BLaER1 treated with 17β-estradiol and CSF1 and Interleukin-3, amounts not matched to agents 10 nM and 100 nM (cell line): Measurements from ENCODE around the gene FAM228B.

Experiments used
- H3K27ac ChIP-seq, 11 experiments: shearing (Covaris generic); formaldehyde crosslinking; 2 replicates each; pipeline ENCODE4 v1.8.1; 2022
- H3K27me3 ChIP-seq, 11 experiments: shearing (Covaris generic); formaldehyde crosslinking; 2 replicates each; pipeline ENCODE4 v1.8.1; 2022
- H3K36me3 ChIP-seq, 11 experiments: shearing (Covaris generic); formaldehyde crosslinking; 2 replicates each; pipeline ENCODE4 v1.8.1; 2022
- H3K4me1 ChIP-seq, 10 experiments: shearing (Covaris generic); formaldehyde crosslinking; 2 replicates each; pipeline ENCODE4 v1.8.1; 2022
- H3K4me2 ChIP-seq, 11 experiments: shearing (Covaris generic); formaldehyde crosslinking; 2 replicates each; pipeline ENCODE4 v1.8.1; 2022
- H3K4me3 ChIP-seq, 10 experiments: shearing (Covaris generic); formaldehyde crosslinking; 2 replicates each; pipeline ENCODE4 v1.8.1; 2022
- H3K9ac ChIP-seq, 11 experiments: shearing (Covaris generic); formaldehyde crosslinking; 2 replicates each; pipeline ENCODE4 v1.8.1; 2022
- H3K9me3 ChIP-seq, 11 experiments: shearing (Covaris generic); formaldehyde crosslinking; replicated peaks in 1 of 11; 2 replicates each; pipeline ENCODE4 v1.8.1; 2022
- H4K20me1 ChIP-seq, 11 experiments: shearing (Covaris generic); formaldehyde crosslinking; 2 replicates each; pipeline ENCODE4 v1.8.1; 2022
- Cebpa-rat ChIP-seq, 11 experiments: shearing (Covaris generic); IDR thresholded peaks; 2 replicates each; pipeline ENCODE4 v1.8.1; 2022

The FAM228B gene

GRCh38 chr2:24210106-24210455 lies 86.8 kb downstream of the FAM228B start:
- Histone ChIP-seq H3K9ac (no peak overlapping the region), H4K20me1 (peaks cover 0 to 4% (median 0%) of the 10 kb centered on the region in 11 experiments; a peak in 2 of 22 replicates), H3K27me3 (no peaks in the 10 kb centered on the region), H3K9me3 (no peaks in the 10 kb centered on the region), H3K36me3 (peaks cover 42 to 98% (median 73%) of the 10 kb centered on the region in 11 experiments), H3K4me3 (no peak overlapping the region), H3K4me1 (peaks cover 0 to 13% (median 10%) of the 10 kb centered on the region in 10 experiments; a peak in 12 of 20 replicates), H3K4me2 (no peak overlapping the region), H3K27ac (no peak overlapping the region)
- no peak for TF ChIP-seq Cebpa-rat (IDR thresholded peaks at IDR 0.05)

GRCh38 chr2:24210723-24211122 lies 87.5 kb downstream of the FAM228B start:
- no peak for TF ChIP-seq Cebpa-rat (IDR thresholded peaks at IDR 0.05)
- H3K27me3 ChIP-seq = no peaks in the 10 kb centered on the region
- H3K9me3 ChIP-seq = no peaks in the 10 kb centered on the region
- no peak overlapping the region for H3K4me3 ChIP-seq
- H3K4me1 ChIP-seq = peaks cover 0 to 13% (median 10%) of the 10 kb centered on the region in 10 experiments; a peak in 12 of 20 replicates
- H3K27ac ChIP-seq = no peak overlapping the region
- no peak overlapping the region for H3K4me2 ChIP-seq
- H3K36me3 ChIP-seq = peaks cover 42 to 98% (median 72%) of the 10 kb centered on the region in 11 experiments
- peaks cover 0 to 4% (median 0%) of the 10 kb centered on the region in 11 experiments; a peak in 2 of 22 replicates for H4K20me1 ChIP-seq
- H3K9ac ChIP-seq = no peak overlapping the region

- Histone ChIP-seq H3K27ac (no peak overlapping the region), H3K4me1 (peaks cover 0 to 13% (median 10%) of the 10 kb centered on the region in 10 experiments; a peak in 12 of 20 replicates), H3K27me3 (no peaks in the 10 kb centered on the region), H3K4me2 (no peak overlapping the region), H3K9ac (no peak overlapping the region), H3K4me3 (no peak overlapping the region), H4K20me1 (peaks cover 0 to 4% (median 0%) of the 10 kb centered on the region in 11 experiments; a peak in 2 of 22 replicates), H3K36me3 (peaks cover 49 to 98% (median 78%) of the 10 kb centered on the region in 11 experiments), H3K9me3 (no peaks in the 10 kb centered on the region)
- TF ChIP-seq Cebpa-rat (IDR thresholded peaks at IDR 0.05) = no peak
These were observed 88.1 kb downstream of the FAM228B start for GRCh38 chr2:24211408-24211807.

- H3K4me2 ChIP-seq = no peak overlapping the region
- no peaks in the 10 kb centered on the region for H3K4me1 ChIP-seq
- no peaks in the 10 kb centered on the region for H3K27me3 ChIP-seq
- H3K4me3 ChIP-seq = no peak overlapping the region
- H3K36me3 ChIP-seq = peaks cover 48 to 98% (median 73%) of the 10 kb centered on the region in 11 experiments
- TF ChIP-seq Cebpa-rat (IDR thresholded peaks at IDR 0.05) = no peak
- no peak overlapping the region for H3K9ac ChIP-seq
- no peaks in the 10 kb centered on the region for H3K9me3 ChIP-seq
- no peak overlapping the region for H3K27ac ChIP-seq
- H4K20me1 ChIP-seq = peaks cover 0 to 3% (median 0%) of the 10 kb centered on the region in 11 experiments; a peak in 1 of 22 replicates
These were observed 91.6 kb downstream of the FAM228B start for GRCh38 chr2:24214880-24215279.
